Loucy (cell line): ENCODE measurements around the gene EML1.

Source experiments
- H2AFZ ChIP-seq: fragments of 200-600 bp; sonication (generic); 2 replicates; pipeline ENCODE4 v1.6.0; 2016; ENCODE audit warnings: antibody characterized with exemption, mild to moderate bottlenecking, low read length, moderate library complexity
- H3F3A ChIP-seq: fragments of 200-600 bp; 2 replicates; pipeline ENCODE4 v1.6.0; 2016; ENCODE audit warnings: antibody characterized with exemption, low read depth, mild to moderate bottlenecking
- H3K27me3 ChIP-seq: fragments of 200-600 bp; sonication (generic); 2 replicates; pipeline ENCODE4 v1.6.1; 2014; ENCODE audit warnings: low read length, mild to moderate bottlenecking; ENCODE audit not compliant: insufficient read depth, poor library complexity, severe bottlenecking
- H3K36me3 ChIP-seq: fragments of 200-600 bp; sonication (generic); 2 replicates; pipeline ENCODE4 v1.6.1; 2016; ENCODE audit warnings: low read length; ENCODE audit not compliant: insufficient read depth
- H3K4me1 ChIP-seq: fragments of 200-600 bp; sonication (generic); 2 replicates; pipeline ENCODE4 v1.5.1; 2014; ENCODE audit warnings: low read length, mild to moderate bottlenecking; ENCODE audit not compliant: insufficient read depth, poor library complexity, severe bottlenecking
- H3K4me2 ChIP-seq: fragments of 200-600 bp; sonication (generic); 2 replicates; pipeline ENCODE4 v1.6.0; 2014; ENCODE audit warnings: antibody characterized with exemption, low read length, low read depth, mild to moderate bottlenecking; ENCODE audit not compliant: poor library complexity, severe bottlenecking
- H3K4me3 ChIP-seq: fragments of 200-600 bp; sonication (generic); 2 replicates; pipeline ENCODE4 v1.5.1; 2014; ENCODE audit warnings: low read length, mild to moderate bottlenecking, mixed read lengths; ENCODE audit not compliant: poor library complexity, severe bottlenecking
- H3K79me2 ChIP-seq: fragments of 200-600 bp; sonication (generic); 2 replicates; pipeline ENCODE4 v1.6.1; 2014; ENCODE audit warnings: low read length; ENCODE audit not compliant: insufficient read depth
- H3K9ac ChIP-seq: fragments of 200-600 bp; sonication (generic); 2 replicates; pipeline ENCODE4 v1.6.0; 2014; ENCODE audit warnings: mild to moderate bottlenecking, low read depth, low read length, moderate library complexity; ENCODE audit not compliant: poor library complexity, severe bottlenecking
- H3K9me2 ChIP-seq: fragments of 200-600 bp; sonication (generic); replicated peaks from 2 replicates; pipeline ENCODE4 v1.6.1; 2016; ENCODE audit warnings: low read depth, low read length, mixed read lengths
- H3K9me3 ChIP-seq: fragments of 200-600 bp; sonication (generic); 2 replicates; pipeline ENCODE4 v1.6.1; 2014; ENCODE audit warnings: mild to moderate bottlenecking, antibody characterized with exemption, low read length, low read depth; ENCODE audit not compliant: insufficient read depth
- H4K20me1 ChIP-seq: fragments of 200-600 bp; sonication (generic); 2 replicates; pipeline ENCODE4 v1.6.0; 2014; ENCODE audit warnings: antibody characterized with exemption, low read length, mild to moderate bottlenecking; ENCODE audit not compliant: insufficient read depth, poor library complexity, severe bottlenecking
- CTCF ChIP-seq: fragments of 200-600 bp; sonication (generic); conservative IDR thresholded peaks from 2 replicates; pipeline ENCODE4 v1.5.1; 2014; ENCODE audit warnings: mild to moderate bottlenecking, antibody characterized with exemption, low read length
- EZH2phosphoT487 ChIP-seq: fragments of 200-600 bp; IDR thresholded peaks from 2 replicates; pipeline ENCODE4 v1.6.1; 2018; ENCODE audit warnings: antibody characterized with exemption, mild to moderate bottlenecking, moderate library complexity, borderline replicate concordance

Gene EML1

GRCh38 chr14:99889268-99889667 is 96.1 kb downstream of the EML1 start:
- TF ChIP-seq CTCF (no peak), EZH2phosphoT487 (no peak)
- H3K36me3 ChIP-seq = no peaks in the 10 kb centered on the region
- H4K20me1 ChIP-seq = no peaks in the 10 kb centered on the region
- no peak overlapping the region for H3K4me3 ChIP-seq
- H3K9me2 ChIP-seq = no peaks in the 10 kb centered on the region
- no peaks in the 10 kb centered on the region for H3K9me3 ChIP-seq
- no peak overlapping the region for H2AFZ ChIP-seq
- no peaks in the 10 kb centered on the region for H3K27me3 ChIP-seq
- H3K4me2 ChIP-seq = no peak overlapping the region
- no peak overlapping the region for H3K9ac ChIP-seq
- no peaks in the 10 kb centered on the region for H3K79me2 ChIP-seq
- H3K4me1 ChIP-seq = no peaks in the 10 kb centered on the region
- no peaks in the 10 kb centered on the region for H3F3A ChIP-seq

DNA sequence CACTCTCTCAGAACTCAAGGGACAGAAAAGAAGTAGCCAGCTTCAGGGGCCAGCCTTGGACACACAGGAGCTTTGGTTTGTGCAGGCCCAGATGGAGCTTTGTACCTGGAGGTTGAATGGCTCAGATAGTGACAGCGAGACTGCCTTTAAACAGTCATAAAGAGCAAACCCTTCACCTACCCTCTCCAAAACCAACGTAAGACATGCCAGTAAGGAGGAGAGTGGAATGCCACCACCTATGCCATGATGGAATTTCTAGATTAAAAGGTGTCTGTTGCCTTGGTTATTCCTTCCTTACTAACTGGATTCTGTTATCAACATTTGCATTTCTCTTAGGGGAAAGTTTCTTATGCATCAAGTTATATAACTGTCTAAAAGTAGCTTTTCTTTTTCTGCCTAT is 98.1 kb downstream of the EML1 start:
- TF ChIP-seq CTCF = no peak
- no peak for TF ChIP-seq EZH2phosphoT487
- H3K9me3 ChIP-seq = no peaks in the 10 kb centered on the region
- no peaks in the 10 kb centered on the region for H3F3A ChIP-seq
- H3K4me2 ChIP-seq = no peak overlapping the region
- H3K4me1 ChIP-seq = no peaks in the 10 kb centered on the region
- no peaks in the 10 kb centered on the region for H3K9me2 ChIP-seq
- H3K79me2 ChIP-seq = no peaks in the 10 kb centered on the region
- H2AFZ ChIP-seq = no peak overlapping the region
- H3K36me3 ChIP-seq = no peaks in the 10 kb centered on the region
- H3K27me3 ChIP-seq = no peaks in the 10 kb centered on the region
- no peaks in the 10 kb centered on the region for H4K20me1 ChIP-seq
- H3K4me3 ChIP-seq = no peak overlapping the region
- H3K9ac ChIP-seq = no peak overlapping the region

DNA sequence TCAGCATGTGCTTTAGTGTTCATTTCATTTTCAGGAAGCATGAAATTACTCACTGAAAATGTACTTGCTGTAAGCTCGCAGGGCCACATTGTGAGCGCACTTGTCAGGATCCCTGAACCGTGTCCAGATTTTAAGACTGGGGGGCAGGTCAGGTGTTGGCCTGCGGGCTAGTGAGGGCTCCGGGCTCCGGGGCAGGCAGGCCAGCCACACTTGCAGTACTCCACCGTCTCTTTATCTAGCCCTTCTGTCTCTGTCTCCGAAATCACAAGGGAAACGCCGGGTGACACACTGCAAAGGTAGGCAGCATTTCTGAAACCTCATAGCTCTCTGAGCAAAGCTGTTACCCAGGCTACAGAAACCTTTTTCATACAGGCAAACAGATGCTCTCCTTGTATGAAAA is 98.7 kb downstream of the EML1 start:
- TF ChIP-seq EZH2phosphoT487 (no peak), CTCF (no peak)
- no peaks in the 10 kb centered on the region for H3K9me3 ChIP-seq
- no peaks in the 10 kb centered on the region for H3F3A ChIP-seq
- H3K4me3 ChIP-seq = no peak overlapping the region
- no peaks in the 10 kb centered on the region for H4K20me1 ChIP-seq
- no peaks in the 10 kb centered on the region for H3K27me3 ChIP-seq
- H3K9me2 ChIP-seq = no peaks in the 10 kb centered on the region
- H3K79me2 ChIP-seq = no peaks in the 10 kb centered on the region
- H3K9ac ChIP-seq = no peak overlapping the region
- H2AFZ ChIP-seq = no peak overlapping the region
- no peaks in the 10 kb centered on the region for H3K36me3 ChIP-seq
- H3K4me1 ChIP-seq = no peaks in the 10 kb centered on the region
- H3K4me2 ChIP-seq = no peak overlapping the region
